ENCODE results near the gene ZBTB40.

The ZBTB40 gene

GRCh38 chr1:22487781-22488180 lies 36.1 kb downstream of the ZBTB40 start:
- no peak for DNase-seq (ENCODE audit: low read depth)
- no peak overlapping the region for H3K4me3 ChIP-seq (ENCODE audit: low read depth, low read length)
- TF ChIP-seq, protein P1, sequence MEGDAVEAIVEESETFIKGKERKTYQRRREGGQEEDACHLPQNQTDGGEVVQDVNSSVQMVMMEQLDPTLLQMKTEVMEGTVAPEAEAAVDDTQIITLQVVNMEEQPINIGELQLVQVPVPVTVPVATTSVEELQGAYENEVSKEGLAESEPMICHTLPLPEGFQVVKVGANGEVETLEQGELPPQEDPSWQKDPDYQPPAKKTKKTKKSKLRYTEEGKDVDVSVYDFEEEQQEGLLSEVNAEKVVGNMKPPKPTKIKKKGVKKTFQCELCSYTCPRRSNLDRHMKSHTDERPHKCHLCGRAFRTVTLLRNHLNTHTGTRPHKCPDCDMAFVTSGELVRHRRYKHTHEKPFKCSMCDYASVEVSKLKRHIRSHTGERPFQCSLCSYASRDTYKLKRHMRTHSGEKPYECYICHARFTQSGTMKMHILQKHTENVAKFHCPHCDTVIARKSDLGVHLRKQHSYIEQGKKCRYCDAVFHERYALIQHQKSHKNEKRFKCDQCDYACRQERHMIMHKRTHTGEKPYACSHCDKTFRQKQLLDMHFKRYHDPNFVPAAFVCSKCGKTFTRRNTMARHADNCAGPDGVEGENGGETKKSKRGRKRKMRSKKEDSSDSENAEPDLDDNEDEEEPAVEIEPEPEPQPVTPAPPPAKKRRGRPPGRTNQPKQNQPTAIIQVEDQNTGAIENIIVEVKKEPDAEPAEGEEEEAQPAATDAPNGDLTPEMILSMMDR (IDR thresholded peaks at IDR 0.05; ENCODE audit: low read depth, low read length, missing control alignments), result no peak

DNA sequence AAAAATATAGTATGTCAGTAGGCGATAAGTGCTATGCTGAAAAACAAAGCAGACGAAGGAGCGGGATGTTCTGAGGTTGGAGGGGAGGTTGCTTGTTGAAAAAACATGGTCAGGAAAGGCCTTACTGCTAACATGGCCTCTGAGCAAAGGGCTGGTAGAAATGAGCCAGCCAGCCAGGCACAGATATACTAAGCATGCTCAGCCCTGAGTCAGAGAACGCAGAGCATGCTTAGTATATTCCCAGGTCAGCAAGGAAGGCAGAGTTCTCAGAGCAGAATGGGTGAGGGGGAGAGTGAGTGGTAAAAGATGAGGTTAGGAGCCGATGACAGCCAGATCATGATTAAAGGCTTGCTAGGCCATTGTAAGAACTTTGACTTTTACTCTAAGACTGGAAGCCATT lies 36.7 kb downstream of the ZBTB40 start:
- TF ChIP-seq, protein P1 (IDR thresholded peaks at IDR 0.05; ENCODE audit: low read depth, low read length, missing control alignments), result no peak
- no peak for DNase-seq (ENCODE audit: low read depth)
- H3K4me3 ChIP-seq (ENCODE audit: low read depth, low read length), result no peak overlapping the region

DNA sequence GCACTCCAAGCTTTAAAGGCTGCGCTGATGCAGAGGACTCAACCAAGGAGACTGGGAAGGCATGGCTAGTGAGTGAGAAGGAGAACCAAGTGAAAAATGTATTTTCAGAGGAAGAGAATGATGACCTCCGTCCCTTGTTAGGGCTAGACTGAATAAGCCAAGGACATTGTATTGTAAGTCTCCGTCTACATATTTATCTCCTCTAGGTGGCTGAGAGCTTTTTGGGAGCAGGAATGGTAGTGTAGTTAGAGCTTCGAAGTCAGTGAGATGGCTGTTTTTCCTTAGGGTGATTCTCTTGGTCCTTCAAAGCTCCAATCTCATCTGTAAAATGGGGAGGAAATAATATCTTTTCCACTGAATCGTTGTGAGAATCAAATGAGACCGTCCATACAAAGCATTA lies 37.6 kb downstream of the ZBTB40 start:
- TF ChIP-seq, protein P1 (IDR thresholded peaks at IDR 0.05; ENCODE audit: low read depth, low read length, missing control alignments), result no peak
- DNase-seq (ENCODE audit: low read depth), result no peak
- H3K4me3 ChIP-seq (ENCODE audit: low read depth, low read length), result no peak overlapping the region

DNA sequence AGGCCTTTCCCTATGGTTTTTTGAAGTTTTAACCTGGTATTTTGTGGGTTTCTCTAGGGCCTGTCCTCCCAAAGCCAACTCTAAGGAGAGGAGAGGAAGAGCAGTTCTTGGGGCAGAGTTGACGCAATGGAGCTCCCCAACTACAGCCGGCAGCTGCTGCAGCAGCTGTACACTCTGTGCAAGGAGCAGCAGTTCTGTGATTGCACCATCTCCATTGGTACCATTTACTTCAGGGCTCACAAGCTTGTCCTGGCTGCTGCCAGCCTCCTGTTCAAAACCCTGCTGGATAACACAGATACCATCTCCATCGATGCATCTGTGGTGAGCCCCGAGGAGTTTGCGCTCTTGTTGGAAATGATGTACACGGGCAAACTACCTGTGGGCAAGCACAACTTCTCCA lies 38.2 kb downstream of the ZBTB40 start:
- DNase-seq (ENCODE audit: low read depth), result no peak
- TF ChIP-seq, protein P1 (IDR thresholded peaks at IDR 0.05; ENCODE audit: low read depth, low read length, missing control alignments), result no peak
- no peak overlapping the region for H3K4me3 ChIP-seq (ENCODE audit: low read depth, low read length)

GRCh38 chr1:22490309-22490708 lies 38.7 kb downstream of the ZBTB40 start:
- no peak overlapping the region for H3K4me3 ChIP-seq (ENCODE audit: low read depth, low read length)
- no peak for DNase-seq (ENCODE audit: low read depth)
- TF ChIP-seq, protein P1 (IDR thresholded peaks at IDR 0.05; ENCODE audit: low read depth, low read length, missing control alignments), result no peak

DNA sequence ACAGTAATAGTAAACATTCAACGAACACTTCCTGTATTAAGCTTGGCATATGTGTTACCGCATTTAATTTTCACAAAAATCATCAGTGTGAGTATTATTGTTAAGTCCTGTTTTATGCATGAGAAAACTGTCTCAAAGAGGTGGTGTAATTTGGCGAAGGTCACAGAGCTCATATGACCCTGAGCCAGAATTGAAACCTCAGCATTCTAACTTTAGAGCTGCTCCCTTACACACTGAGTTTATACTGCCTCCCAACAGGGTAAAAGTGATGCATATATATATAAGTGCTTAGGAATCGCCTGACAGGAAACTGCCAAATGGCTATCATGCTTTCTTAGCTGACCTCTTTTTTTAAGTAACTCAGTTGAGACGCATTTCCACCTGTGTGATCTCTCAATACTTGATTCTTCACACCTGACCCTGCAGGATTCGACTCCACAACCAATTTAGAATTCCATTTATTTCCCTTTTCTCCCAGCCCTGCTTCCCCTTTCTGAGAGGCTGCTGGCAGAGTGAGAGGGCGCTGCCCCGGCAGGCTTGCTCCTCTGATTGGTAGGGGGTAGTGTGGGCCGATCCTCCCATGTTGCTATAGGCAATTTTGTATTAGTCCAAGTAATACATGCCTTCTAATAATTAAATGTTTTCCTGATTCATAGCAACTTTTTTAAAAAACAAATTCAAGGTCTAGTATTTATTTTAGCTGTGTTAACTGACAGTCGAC lies 40.5 kb downstream of the ZBTB40 start:
- H3K4me3 ChIP-seq (ENCODE audit: low read depth, low read length), result no peak overlapping the region
- no peak for DNase-seq (ENCODE audit: low read depth)
- TF ChIP-seq, protein P1 (IDR thresholded peaks at IDR 0.05; ENCODE audit: low read depth, low read length, missing control alignments), result no peak

GRCh38 chr1:22494144-22494543 lies 42.5 kb downstream of the ZBTB40 start:
- TF ChIP-seq, protein P1 (IDR thresholded peaks at IDR 0.05; ENCODE audit: low read depth, low read length, missing control alignments), result no peak
- DNase-seq (ENCODE audit: low read depth), result no peak
- no peak overlapping the region for H3K4me3 ChIP-seq (ENCODE audit: low read depth, low read length)
